Gastrocnemius medialis (tissue), 4 donors: ENCODE results near the gene LHX5.

ENCODE experiments used
- CTCF ChIP-seq, 5 experiments: fragments of 450-650 bp in 3 of 5; fragments of 200-600 bp in 2 of 5; sonication (generic) in 2 of 5; IDR thresholded peaks in 4 of 5; conservative IDR thresholded peaks in 1 of 5; 1 replicate in 4 of 5; 2 replicates in 1 of 5; pipeline ENCODE4 v1.5.1; 2016 to 2019; ENCODE audit warnings: antibody characterized with exemption in 5 of 5, mild to moderate bottlenecking in 3 of 5, moderate library complexity in 3 of 5
- POLR2A ChIP-seq, 2 donors: fragments of 450-650 bp; IDR thresholded peaks; one replicate each; pipeline ENCODE4 v1.6.1; 2017; ENCODE audit warnings: antibody characterized with exemption in 2 of 2, mild to moderate bottlenecking in 2 of 2, moderate library complexity in 2 of 2

DNA sequence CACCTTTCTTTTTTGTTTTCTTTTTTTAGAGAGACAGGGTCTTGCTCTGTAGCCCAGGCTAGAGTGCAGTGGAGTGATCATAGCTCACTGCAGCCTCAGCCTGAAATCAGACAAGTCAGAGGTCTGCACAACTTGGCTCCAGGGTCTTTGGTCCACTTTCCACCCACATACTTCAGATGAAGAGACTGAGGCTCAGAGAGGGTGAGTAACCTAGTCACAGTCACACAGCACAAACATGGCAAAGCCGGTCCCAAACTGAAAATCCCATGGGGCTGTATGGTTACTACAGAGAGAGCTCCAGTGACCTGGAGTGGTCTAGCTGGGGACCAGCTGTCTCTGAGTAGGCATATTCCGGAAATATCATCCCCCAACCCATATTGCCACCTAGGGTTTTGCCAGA, 19.2 kb downstream of the LHX5 start:
- TF ChIP-seq CTCF (IDR thresholded peaks at IDR 0.05 in 4 of 5, conservative IDR thresholded peaks at IDR 0.05 in 1 of 5) (no peak), POLR2A (IDR thresholded peaks at IDR 0.05) (no peak)
